ENCODE results near the gene ASTN1. TPM values are rescaled to one million over a fixed set of nuclear protein-coding genes. Genes with fewer than 3 reads are reported as not detected.

ASTN1 gene
- total and polyA plus RNA-seq, 9 of the 15 experiments (the other 6 are each of a cell fraction or from before 2014, with no cell fraction given) = 0.05 to 0.22 (median 0.18) TPM

- DNase-seq (ENCODE audit: extremely low read depth in 1 of 4, low spot score in 3 of 4) (no peak), ATAC-seq (no peak), FAIRE-seq (no peak)
- intact Hi-C loops (cut with micrococcal nuclease) (no loop called here), in situ Hi-C loops (cut with MboI) (no loop called here)
- BruUV-seq (replicated peaks) = no TSS peak
- no peaks in the 10 kb centered on the region for H3K79me2 ChIP-seq (ENCODE audit: control insufficient read depth, insufficient read depth, low read length)
- no peak overlapping the region for H3K4me2 ChIP-seq (ENCODE audit: insufficient read depth, low read length)
- H3K4me3 ChIP-seq = no peak overlapping the region
- H3K36me3 ChIP-seq (ENCODE audit: control insufficient read depth, insufficient read depth, low read length) = no peaks in the 10 kb centered on the region
- H3K27me3 ChIP-seq (ENCODE audit: control insufficient read depth in 2 of 2, insufficient read depth in 2 of 2, low read length in 2 of 2) = no peaks in the 10 kb centered on the region
- H3K4me1 ChIP-seq (replicated peaks in 1 of 2; ENCODE audit: control insufficient read depth in 2 of 2, insufficient read depth in 2 of 2, low read length in 2 of 2) = no peaks in the 10 kb centered on the region
- POLR2A ChIA-PET = no interaction called here
- no peak for TF ChIP-seq SMAD2 (IDR thresholded peaks at IDR 0.05; ENCODE audit: low read depth, low read length)
- TF ChIP-seq KAT8 (IDR thresholded peaks at IDR 0.05; ENCODE audit: low read depth) = no peak
- TF ChIP-seq FOXK1 (CRISPR knock-in tag; IDR thresholded peaks at IDR 0.05; ENCODE audit: borderline replicate concordance) = no peak
- TF ChIP-seq CBX8 (IDR thresholded peaks at IDR 0.05; ENCODE audit: borderline replicate concordance, extremely low read depth, low read depth, low read length, poor library complexity, severe bottlenecking) = no peak
- no peak for TF ChIP-seq PATZ1 (CRISPR knock-in tag; IDR thresholded peaks at IDR 0.05; ENCODE audit: borderline replicate concordance)
- no peak for TF ChIP-seq ARHGAP35 (IDR thresholded peaks at IDR 0.05; ENCODE audit: partially characterized antibody)
- no peak for TF ChIP-seq ZNF512 (tag; IDR thresholded peaks at IDR 0.05)
- TF ChIP-seq NRF1 (conservative IDR thresholded peaks at IDR 0.05 in 1 of 2, IDR thresholded peaks at IDR 0.05 in 1 of 2) = no peak
- H3K9me3 ChIP-seq (replicated peaks; ENCODE audit: control insufficient read depth, insufficient read depth, low read depth, low read length) = no peaks in the 10 kb centered on the region
- WGBS (ENCODE audit: insufficient coverage, low coverage, missing lambda C conversion rate) = 0% methylated on average over 2 of the region's 2 CpGs
- no peaks in the 10 kb centered on the region for H4K20me1 ChIP-seq (replicated peaks; ENCODE audit: control insufficient read depth, insufficient read depth, low read length)
- CTCF ChIA-PET (ENCODE audit: low intra/inter-chr PET ratio) = no interaction called here
- no peaks in the 10 kb centered on the region for H3K9me1 ChIP-seq (ENCODE audit: control insufficient read depth, insufficient read depth, low read length)
- no peak overlapping the region for H3K27ac ChIP-seq (ENCODE audit: extremely low read depth, low read depth, low read length)
- no peak overlapping the region for H2AFZ ChIP-seq (ENCODE audit: low read depth, low read length)
- no peak overlapping the region for H3K9ac ChIP-seq (ENCODE audit: insufficient read depth in 1 of 2, low read depth in 2 of 2, low read length in 2 of 2)
Measured at GRCh38 chr1:177132141-177132540, 32.4 kb downstream of the ASTN1 start.

Measured in K562 (cell line).